ENCODE measurements around the gene ODAD4.
"Not testable (repeated sequence)": the region's sequence is repeated elsewhere in the genome, so short reads cannot be mapped to it uniquely, and the experiment has no call there.

The ODAD4 gene

GRCh38 chr17:42002175-42002791 lies 71.9 kb downstream of the ODAD4 start:
- no peaks in the 10 kb centered on the region for H3K4me1 ChIP-seq (ENCODE audit: control extremely low read depth in 1 of 4, control insufficient read depth in 4 of 4, insufficient read depth in 4 of 4, low read length in 3 of 4)
- POLR2A ChIA-PET = no interaction called here

GRCh38 chr17:42002792-42003301 lies 72.4 kb downstream of the ODAD4 start:
- ChIA-PET CTCF (interaction anchor here (1.0 kb wide), 1 partner anchor 10 kb away, joined by 3 read pairs; no protein-coding TSS in a partner anchor), POLR2A (no interaction called here)
- no peaks in the 10 kb centered on the region for H3K9me3 ChIP-seq (ENCODE audit: control extremely low read depth in 1 of 5, control insufficient read depth in 4 of 5, insufficient read depth in 2 of 5, low read depth in 1 of 5, low read length in 4 of 5)
- peaks cover 5 to 54% (median 41%) of the 10 kb centered on the region in 4 experiments for H3K36me3 ChIP-seq (ENCODE audit: control insufficient read depth in 4 of 4, insufficient read depth in 4 of 4, low read length in 3 of 4)
- H3K4me1 ChIP-seq (ENCODE audit: control extremely low read depth in 1 of 4, control insufficient read depth in 4 of 4, insufficient read depth in 4 of 4, low read length in 3 of 4) = no peaks in the 10 kb centered on the region
- no peak for DNase-seq
- no peak overlapping the region for H3K27ac ChIP-seq (ENCODE audit: insufficient read depth in 1 of 2, low read depth in 1 of 2, low read length in 2 of 2, poor library complexity in 1 of 2, severe bottlenecking in 2 of 2)
- H3K4me3 ChIP-seq (ENCODE audit: control insufficient read depth in 1 of 7, extremely low read depth in 1 of 7, insufficient read depth in 4 of 7, low read depth in 2 of 7, low read length in 6 of 7) = no peak overlapping the region
- no peaks in the 10 kb centered on the region for H3K27me3 ChIP-seq (replicated peaks in 2 of 5; ENCODE audit: control insufficient read depth in 4 of 5, insufficient read depth in 5 of 5, low read length in 4 of 5)
- WGBS (ENCODE audit: insufficient coverage) = 100% methylated on average over 2 of the region's 3 CpGs

More at GRCh38 chr17:42002175-42002791, 71.9 kb downstream of the ODAD4 start:
- CTCF ChIA-PET = interaction anchor here (1.0 kb wide), 1 partner anchor 11 kb away, joined by 3 read pairs; no protein-coding TSS in a partner anchor
- peaks cover 5 to 58% (median 46%) of the 10 kb centered on the region in 4 experiments for H3K36me3 ChIP-seq (ENCODE audit: control insufficient read depth in 4 of 4, insufficient read depth in 4 of 4, low read length in 3 of 4)
- H3K27me3 ChIP-seq (replicated peaks in 2 of 5; ENCODE audit: control insufficient read depth in 4 of 5, insufficient read depth in 5 of 5, low read length in 4 of 5) = no peaks in the 10 kb centered on the region
- no peaks in the 10 kb centered on the region for H3K9me3 ChIP-seq (ENCODE audit: control extremely low read depth in 1 of 5, control insufficient read depth in 4 of 5, insufficient read depth in 2 of 5, low read depth in 1 of 5, low read length in 4 of 5)
- WGBS (ENCODE audit: insufficient coverage) = 92% methylated on average over 3 of the region's 7 CpGs
- no peak overlapping the region for H3K4me3 ChIP-seq (ENCODE audit: control insufficient read depth in 1 of 7, extremely low read depth in 1 of 7, insufficient read depth in 4 of 7, low read depth in 2 of 7, low read length in 6 of 7)
- no peak for DNase-seq
- no peak overlapping the region for H3K27ac ChIP-seq (ENCODE audit: insufficient read depth in 1 of 2, low read depth in 1 of 2, low read length in 2 of 2, poor library complexity in 1 of 2, severe bottlenecking in 2 of 2)

GRCh38 chr17:42005166-42005565 lies 74.7 kb downstream of the ODAD4 start:
- WGBS (ENCODE audit: insufficient coverage) = no CpG with 5 or more reads among the region's 1 CpG
- H3K9me3 ChIP-seq (ENCODE audit: control extremely low read depth in 1 of 5, control insufficient read depth in 4 of 5, insufficient read depth in 2 of 5, low read depth in 1 of 5, low read length in 4 of 5) = no peaks in the 10 kb centered on the region
- no peaks in the 10 kb centered on the region for H3K4me1 ChIP-seq (ENCODE audit: control extremely low read depth in 1 of 4, control insufficient read depth in 4 of 4, insufficient read depth in 4 of 4, low read length in 3 of 4)
- H3K4me3 ChIP-seq (ENCODE audit: control insufficient read depth in 1 of 7, extremely low read depth in 1 of 7, insufficient read depth in 4 of 7, low read depth in 2 of 7, low read length in 6 of 7) = no peak overlapping the region
- ChIA-PET POLR2A (no interaction called here), CTCF (interaction anchor here (0.6 to 1.5 kb wide), 5 partner anchors 9 to 40 kb away, joined by 3 to 4 read pairs (median 3); partner anchors contain the start of gene DNAJC7)
- no peaks in the 10 kb centered on the region for H3K27me3 ChIP-seq (replicated peaks in 2 of 5; ENCODE audit: control insufficient read depth in 4 of 5, insufficient read depth in 5 of 5, low read length in 4 of 5)
- no peak for DNase-seq
- H3K27ac ChIP-seq (ENCODE audit: insufficient read depth in 1 of 2, low read depth in 1 of 2, low read length in 2 of 2, poor library complexity in 1 of 2, severe bottlenecking in 2 of 2) = no peak overlapping the region
- peaks cover 5 to 49% (median 27%) of the 10 kb centered on the region in 4 experiments for H3K36me3 ChIP-seq (ENCODE audit: control insufficient read depth in 4 of 4, insufficient read depth in 4 of 4, low read length in 3 of 4)

- peak in 1 of 3 donors; percentile 19 for DNase-seq
- Histone ChIP-seq H3K9me3 (ENCODE audit: control extremely low read depth in 1 of 5, control insufficient read depth in 4 of 5, insufficient read depth in 2 of 5, low read depth in 1 of 5, low read length in 4 of 5) (no peaks in the 10 kb centered on the region), H3K4me3 (ENCODE audit: control insufficient read depth in 1 of 7, extremely low read depth in 1 of 7, insufficient read depth in 4 of 7, low read depth in 2 of 7, low read length in 6 of 7) (no peak overlapping the region), H3K27ac (ENCODE audit: insufficient read depth in 1 of 2, low read depth in 1 of 2, low read length in 2 of 2, poor library complexity in 1 of 2, severe bottlenecking in 2 of 2) (no peak overlapping the region), H3K4me1 (ENCODE audit: control extremely low read depth in 1 of 4, control insufficient read depth in 4 of 4, insufficient read depth in 4 of 4, low read length in 3 of 4) (peaks cover 0 to 7% (median 5%) of the 10 kb centered on the region in 4 experiments), H3K36me3 (ENCODE audit: control insufficient read depth in 4 of 4, insufficient read depth in 4 of 4, low read length in 3 of 4) (peaks cover 0 to 29% (median 3%) of the 10 kb centered on the region in 4 experiments), H3K27me3 (replicated peaks in 2 of 5; ENCODE audit: control insufficient read depth in 4 of 5, insufficient read depth in 5 of 5, low read length in 4 of 5) (no peaks in the 10 kb centered on the region)
- ChIA-PET POLR2A (no interaction called here), CTCF (interaction anchor here (0.8 to 1.5 kb wide), 5 partner anchors 8 to 52 kb away, joined by 3 to 5 read pairs (median 3); partner anchors contain the start of gene DNAJC7)
- WGBS (ENCODE audit: insufficient coverage) = 92% methylated on average over 2 of the region's 4 CpGs
These were observed 78.8 kb downstream of the ODAD4 start for GRCh38 chr17:42009170-42009569.

GRCh38 chr17:42010266-42010680 lies 79.9 kb downstream of the ODAD4 start:
- H3K4me3 ChIP-seq (ENCODE audit: control insufficient read depth in 1 of 7, extremely low read depth in 1 of 7, insufficient read depth in 4 of 7, low read depth in 2 of 7, low read length in 6 of 7) = not testable (repeated sequence)

GRCh38 chr17:42010898-42011516 lies 80.6 kb downstream of the ODAD4 start:
- POLR2A ChIA-PET = no interaction called here
- WGBS (ENCODE audit: insufficient coverage) = 96% methylated on average over 3 of the region's 3 CpGs
- CTCF ChIA-PET = interaction anchor here (1.1 to 1.5 kb wide), 2 partner anchors 15 to 132 kb away, joined by 4 read pairs; no protein-coding TSS in a partner anchor

More at GRCh38 chr17:42010266-42010680, 79.9 kb downstream of the ODAD4 start:
- 27% methylated on average over 2 of the region's 9 CpGs for WGBS (ENCODE audit: insufficient coverage)
- H3K4me1 ChIP-seq (ENCODE audit: control extremely low read depth in 1 of 4, control insufficient read depth in 4 of 4, insufficient read depth in 4 of 4, low read length in 3 of 4); H3K27me3 ChIP-seq (replicated peaks in 2 of 5; ENCODE audit: control insufficient read depth in 4 of 5, insufficient read depth in 5 of 5, low read length in 4 of 5); CTCF ChIA-PET; POLR2A ChIA-PET; DNase-seq; H3K9me3 ChIP-seq (ENCODE audit: control extremely low read depth in 1 of 5, control insufficient read depth in 4 of 5, insufficient read depth in 2 of 5, low read depth in 1 of 5, low read length in 4 of 5): not testable (repeated sequence)
- Histone ChIP-seq H3K36me3 (ENCODE audit: control insufficient read depth in 4 of 4, insufficient read depth in 4 of 4, low read length in 3 of 4) (peaks cover 0 to 29% (median 3%) of the 10 kb centered on the region in 4 experiments), H3K27ac (ENCODE audit: insufficient read depth in 1 of 2, low read depth in 1 of 2, low read length in 2 of 2, poor library complexity in 1 of 2, severe bottlenecking in 2 of 2) (peak overlapping the region in 1 of 2 experiments; percentile 12)

More at GRCh38 chr17:42010898-42011516, 80.6 kb downstream of the ODAD4 start:
- peak in 2 of 3 donors; percentile 33 to 39 for DNase-seq
- H3K27ac ChIP-seq (ENCODE audit: insufficient read depth in 1 of 2, low read depth in 1 of 2, low read length in 2 of 2, poor library complexity in 1 of 2, severe bottlenecking in 2 of 2) = peak overlapping the region in 1 of 2 experiments; percentile 12
- H3K36me3 ChIP-seq (ENCODE audit: control insufficient read depth in 4 of 4, insufficient read depth in 4 of 4, low read length in 3 of 4) = peaks cover 0 to 29% (median 3%) of the 10 kb centered on the region in 4 experiments
- H3K4me1 ChIP-seq (ENCODE audit: control extremely low read depth in 1 of 4, control insufficient read depth in 4 of 4, insufficient read depth in 4 of 4, low read length in 3 of 4) = peaks cover 3 to 17% (median 10%) of the 10 kb centered on the region in 4 experiments
- no peaks in the 10 kb centered on the region for H3K27me3 ChIP-seq (replicated peaks in 2 of 5; ENCODE audit: control insufficient read depth in 4 of 5, insufficient read depth in 5 of 5, low read length in 4 of 5)
- no peaks in the 10 kb centered on the region for H3K9me3 ChIP-seq (ENCODE audit: control extremely low read depth in 1 of 5, control insufficient read depth in 4 of 5, insufficient read depth in 2 of 5, low read depth in 1 of 5, low read length in 4 of 5)
- H3K4me3 ChIP-seq (ENCODE audit: control insufficient read depth in 1 of 7, extremely low read depth in 1 of 7, insufficient read depth in 4 of 7, low read depth in 2 of 7, low read length in 6 of 7) = no peak overlapping the region
